ENCODE measurements around the gene OBP2A. TPM values are rescaled to one million over a fixed set of nuclear protein-coding genes. Genes with fewer than 3 reads are reported as not detected.

The OBP2A gene
- total and polyA plus RNA-seq, 10 of the 15 experiments (the other 5 are each of a cell fraction or from before 2014, with no cell fraction given), result not detected

GRCh38 chr9:135574331-135574730 lies 28.4 kb downstream of the OBP2A start (continued):
- TF ChIP-seq ZBTB40 (IDR thresholded peaks at IDR 0.05; ENCODE audit: borderline replicate concordance) (no peak), TBL1XR1 (IDR thresholded peaks at IDR 0.05; ENCODE audit: low read depth, low read length) (no peak), TAF1 (IDR thresholded peaks at IDR 0.05; ENCODE audit: borderline replicate concordance, low read depth, low read length) (no peak), ZZZ3 (IDR thresholded peaks at IDR 0.05; ENCODE audit: control insufficient read depth, insufficient read length, low read depth) (no peak), CEBPB (IDR thresholded peaks at IDR 0.05; ENCODE audit: borderline replicate concordance in 1 of 2, low read depth in 2 of 2, low read length in 2 of 2) (no peak), RELA (IDR thresholded peaks at IDR 0.05; ENCODE audit: borderline replicate concordance, partially characterized antibody) (no peak), NKRF (conservative IDR thresholded peaks at IDR 0.05) (no peak), EGR1 (IDR thresholded peaks at IDR 0.05; ENCODE audit: borderline replicate concordance in 1 of 2, low read depth in 2 of 2, low read length in 2 of 2) (no peak), BRCA1 (IDR thresholded peaks at IDR 0.05; ENCODE audit: low read depth, low read length) (no peak), JUND (IDR thresholded peaks at IDR 0.05; ENCODE audit: low read depth, low read length) (no peak)

Data from GM12878 (cell line).